Smooth muscle cell (in vitro differentiated cells): ENCODE results near the gene NFIC. TPM values are rescaled to one million over a fixed set of nuclear protein-coding genes. Genes with fewer than 3 reads are reported as not detected.

Source experiments
- DNase-seq: peaks from one replicate; lab custom pipeline; 2025; ENCODE audit not compliant: unreplicated experiment; lab: John Stamatoyannopoulos, UW
- H2AFZ ChIP-seq: fragments of 200-600 bp; sonication (generic); 2 replicates; pipeline ENCODE4 v1.6.0; 2016; ENCODE audit warnings: antibody characterized with exemption, low read depth, mild to moderate bottlenecking
- H3F3A ChIP-seq: fragments of 200-600 bp; sonication (generic); 2 replicates; pipeline ENCODE4 v1.6.0; 2017; ENCODE audit warnings: antibody characterized with exemption, low read depth
- H3K27ac ChIP-seq: fragments of 200-600 bp; sonication (generic); 2 replicates; pipeline ENCODE4 v1.5.1; 2016; ENCODE audit warnings: low read depth, mild to moderate bottlenecking
- H3K27me3 ChIP-seq: fragments of 200-600 bp; sonication (generic); 2 replicates; pipeline ENCODE4 v1.6.1; 2016; ENCODE audit warnings: low read depth, mild to moderate bottlenecking
- H3K36me3 ChIP-seq: fragments of 200-600 bp; sonication (generic); 2 replicates; pipeline ENCODE4 v1.5.1; 2016; ENCODE audit warnings: low read depth
- H3K4me1 ChIP-seq: fragments of 200-600 bp; sonication (generic); 2 replicates; pipeline ENCODE4 v1.5.1; 2016; ENCODE audit warnings: low read depth
- H3K4me2 ChIP-seq: fragments of 200-600 bp; sonication (generic); 2 replicates; pipeline ENCODE4 v1.6.0; 2016; ENCODE audit warnings: mild to moderate bottlenecking
- H3K4me3 ChIP-seq: fragments of 200-600 bp; sonication (generic); 2 replicates; pipeline ENCODE4 v1.5.1; 2016; ENCODE audit warnings: mild to moderate bottlenecking
- H3K79me2 ChIP-seq: fragments of 200-600 bp; sonication (generic); 2 replicates; pipeline ENCODE4 v1.6.0; 2016; ENCODE audit warnings: low read depth, mild to moderate bottlenecking
- H3K9ac ChIP-seq: fragments of 200-600 bp; sonication (generic); 2 replicates; pipeline ENCODE4 v1.6.0; 2016; ENCODE audit warnings: low read depth
- H3K9me3 ChIP-seq: fragments of 200-600 bp; sonication (generic); replicated peaks from 2 replicates; pipeline ENCODE4 v1.5.1; 2016; ENCODE audit warnings: low read depth
- H4K20me1 ChIP-seq: fragments of 200-600 bp; sonication (generic); 2 replicates; pipeline ENCODE4 v1.6.0; 2016; ENCODE audit warnings: low read depth
- CTCF ChIP-seq: fragments of 200-600 bp; sonication (generic); IDR thresholded peaks from 2 replicates; pipeline ENCODE4 v1.5.1; 2017; ENCODE audit warnings: borderline replicate concordance, mild to moderate bottlenecking, antibody characterized with exemption; ENCODE audit not compliant: insufficient read depth, poor library complexity, severe bottlenecking
- WGBS: methylation state at CpG from one replicate; pipeline ENCODE4 v1.1.7; 2016; ENCODE audit warnings: low lambda C conversion rate; 5-methylcytosine and 5-hydroxymethylcytosine counted together
- polyA plus RNA-seq: library from polyadenylated mRNA; unstranded; fragments of >200 nt; fragmentation: Nextera tagmentation; extraction: Ambion mirVana; gene quantifications from 2 replicates; pipeline ENCODE4 v1.2.1, GENCODE V29; 2016
- total RNA-seq: library from RNA; depleted of rRNA; stranded (reverse); fragments of >200 nt; gene quantifications from 2 replicates; pipeline ENCODE4 v1.2.3, GENCODE V29; 2014

NFIC gene
- total and polyA plus RNA-seq, 2 experiments from 2014 or later: 7.9 to 33.2 TPM

- H3F3A ChIP-seq: no peaks in the 10 kb centered on the region
- no peak overlapping the region for H3K4me3 ChIP-seq
- H3K4me2 ChIP-seq: no peak overlapping the region
- H3K9ac ChIP-seq: no peak overlapping the region
- TF ChIP-seq CTCF: no peak
- H3K27ac ChIP-seq: no peak overlapping the region
- DNase-seq: no peak
- no peaks in the 10 kb centered on the region for H3K79me2 ChIP-seq
- H4K20me1 ChIP-seq: peaks cover 92% of the 10 kb centered on the region
- no peaks in the 10 kb centered on the region for H3K36me3 ChIP-seq
- H3K4me1 ChIP-seq: no peaks in the 10 kb centered on the region
- no peaks in the 10 kb centered on the region for H3K27me3 ChIP-seq
- no peak overlapping the region for H2AFZ ChIP-seq
- H3K9me3 ChIP-seq: no peaks in the 10 kb centered on the region
- WGBS: 82% methylated on average over 30 of the region's 30 CpGs
Observed at GRCh38 chr19:3409346-3410064, 43.1 kb downstream of the NFIC start.

GRCh38 chr19:3411636-3412035 lies 45.3 kb downstream of the NFIC start:
- TF ChIP-seq CTCF: no peak
- DNase-seq: no peak
- Histone ChIP-seq H3K9me3 (no peaks in the 10 kb centered on the region), H3K27me3 (no peaks in the 10 kb centered on the region), H3K4me2 (no peak overlapping the region), H2AFZ (no peak overlapping the region), H3K27ac (no peak overlapping the region), H3K4me3 (no peak overlapping the region), H3K36me3 (no peaks in the 10 kb centered on the region), H3F3A (no peaks in the 10 kb centered on the region), H3K79me2 (no peaks in the 10 kb centered on the region), H4K20me1 (peaks cover 89% of the 10 kb centered on the region), H3K9ac (no peak overlapping the region), H3K4me1 (no peaks in the 10 kb centered on the region)
- WGBS: 92% methylated on average over 13 of the region's 13 CpGs

GRCh38 chr19:3412066-3412465 lies 45.7 kb downstream of the NFIC start:
- Histone ChIP-seq H3K9ac (no peak overlapping the region), H3K4me2 (no peak overlapping the region), H3K36me3 (no peaks in the 10 kb centered on the region), H2AFZ (no peak overlapping the region), H3K79me2 (no peaks in the 10 kb centered on the region), H4K20me1 (peaks cover 86% of the 10 kb centered on the region), H3K4me1 (no peaks in the 10 kb centered on the region), H3K9me3 (no peaks in the 10 kb centered on the region), H3K27me3 (no peaks in the 10 kb centered on the region), H3K4me3 (no peak overlapping the region), H3F3A (no peaks in the 10 kb centered on the region), H3K27ac (no peak overlapping the region)
- no peak for TF ChIP-seq CTCF
- 83% methylated on average over 4 of the region's 4 CpGs for WGBS
- DNase-seq: no peak

- H3K4me2 ChIP-seq: no peak overlapping the region
- no peak for TF ChIP-seq CTCF
- H3K27me3 ChIP-seq: no peaks in the 10 kb centered on the region
- peaks cover 76% of the 10 kb centered on the region for H4K20me1 ChIP-seq
- no peak overlapping the region for H2AFZ ChIP-seq
- WGBS: 69% methylated on average over 13 of the region's 13 CpGs
- H3F3A ChIP-seq: no peaks in the 10 kb centered on the region
- DNase-seq: no peak
- H3K9ac ChIP-seq: no peak overlapping the region
- H3K9me3 ChIP-seq: no peaks in the 10 kb centered on the region
- H3K4me1 ChIP-seq: no peaks in the 10 kb centered on the region
- H3K27ac ChIP-seq: no peak overlapping the region
- no peak overlapping the region for H3K4me3 ChIP-seq
- H3K36me3 ChIP-seq: no peaks in the 10 kb centered on the region
- no peaks in the 10 kb centered on the region for H3K79me2 ChIP-seq
Observed at GRCh38 chr19:3413796-3414327, 47.5 kb downstream of the NFIC start.
